OCI-LY7 (cell line): ENCODE data around the gene SERPINI1. TPM values are rescaled to one million over a fixed set of nuclear protein-coding genes. Genes with fewer than 3 reads are reported as not detected.

Experiments used
- BruUV-seq: library from RNA; stranded (reverse); fragments of 400-500 nt; replicated peaks from 2 replicates; lab custom pipeline; 2021; lab: Mats Ljungman, UMichigan
- CTCF ChIA-PET: fragments of 300-600 bp; sonication (Branson Sonifier 250); formaldehyde crosslinking; loops from one replicate; lab custom pipeline; 2022; ENCODE audit warnings: antibody characterized with exemption; ENCODE audit not compliant: unreplicated experiment; lab: Charles Lee
- POLR2A ChIA-PET: fragments of 300-600 bp; sonication (Branson Sonifier 250); formaldehyde crosslinking; loops from one replicate; lab custom pipeline; 2022; ENCODE audit warnings: antibody characterized with exemption; lab: Charles Lee
- DNase-seq: peaks from one replicate; pipeline ENCODE4 v3.0.0-alpha.2; 2015; ENCODE audit warnings: low spot score
- H2AFZ ChIP-seq: fragments of 200-600 bp; sonication (generic), shearing (Covaris generic); 2 replicates; pipeline ENCODE4 v1.6.1; 2014; ENCODE audit warnings: mild to moderate bottlenecking, antibody characterized with exemption, low read length, moderate library complexity
- H3K27ac ChIP-seq: fragments of 200-600 bp; sonication (generic); 2 replicates; pipeline ENCODE4 v1.5.1; 2014; ENCODE audit warnings: mixed run types, low read depth, mild to moderate bottlenecking, moderate library complexity, low read length, inconsistent platforms; ENCODE audit not compliant: poor library complexity, severe bottlenecking
- H3K36me3 ChIP-seq: fragments of 200-600 bp; sonication (generic); 2 replicates; pipeline ENCODE4 v1.6.1; 2014; ENCODE audit warnings: mild to moderate bottlenecking, antibody characterized with exemption, low read length, moderate library complexity, mixed read lengths; ENCODE audit not compliant: insufficient read depth
- H3K4me1 ChIP-seq: fragments of 200-600 bp; sonication (generic); 2 replicates; pipeline ENCODE4 v1.5.1; 2014; ENCODE audit warnings: mild to moderate bottlenecking, low read length; ENCODE audit not compliant: insufficient read depth, poor library complexity, severe bottlenecking
- H3K4me2 ChIP-seq: fragments of 200-600 bp; sonication (generic); 2 replicates; pipeline ENCODE4 v1.6.1; 2014; ENCODE audit warnings: mild to moderate bottlenecking, low read length
- H3K4me3 ChIP-seq: fragments of 200-600 bp; sonication (generic); 2 replicates; pipeline ENCODE4 v1.5.1; 2014; ENCODE audit warnings: mild to moderate bottlenecking, low read depth, low read length; ENCODE audit not compliant: poor library complexity, severe bottlenecking
- H3K79me2 ChIP-seq: fragments of 200-600 bp; sonication (generic); 2 replicates; pipeline ENCODE4 v1.6.1; 2016; ENCODE audit warnings: low read depth, mild to moderate bottlenecking, low read length, moderate library complexity, mixed read lengths; ENCODE audit not compliant: insufficient read depth
- H3K9me2 ChIP-seq: fragments of 200-600 bp; sonication (generic); 2 replicates; pipeline ENCODE4 v1.6.1; 2016; ENCODE audit warnings: mild to moderate bottlenecking, low read length, mixed read lengths; ENCODE audit not compliant: insufficient read depth
- H3K9me3 ChIP-seq: fragments of 200-600 bp; sonication (generic); 2 replicates; pipeline ENCODE4 v1.6.1; 2014; ENCODE audit warnings: mild to moderate bottlenecking, mixed run types, low read length, mixed read lengths
- H4K20me1 ChIP-seq: fragments of 200-600 bp; sonication (generic); 2 replicates; pipeline ENCODE4 v1.6.1; 2014; ENCODE audit warnings: mild to moderate bottlenecking, antibody characterized with exemption, low read length, moderate library complexity, mixed read lengths; ENCODE audit not compliant: insufficient read depth
- CTCF ChIP-seq: fragments of 200-600 bp; sonication (generic); conservative IDR thresholded peaks from 2 replicates; pipeline ENCODE4 v1.5.1; 2014; ENCODE audit warnings: mild to moderate bottlenecking, antibody characterized with exemption, low read length, moderate library complexity, mixed read lengths
- EZH2phosphoT487 ChIP-seq: fragments of 200-600 bp; sonication (generic); IDR thresholded peaks from 2 replicates; pipeline ENCODE4 v1.6.1; 2018; ENCODE audit warnings: low read depth, borderline replicate concordance, mild to moderate bottlenecking, mixed run types, antibody characterized with exemption, low read length, moderate library complexity, mixed read lengths
- intact Hi-C: fragments of 100-400 bp; cut with micrococcal nuclease; formaldehyde crosslinking; loops from one replicate; pipeline ENCODE4 v1.10.0; 2022; ENCODE audit not compliant: unreplicated experiment
- total RNA-seq, 2 experiments: library from RNA; depleted of rRNA in 1 of 2; stranded (reverse); fragments of >200 nt in 1 of 2; shearing (Covaris generic) in 1 of 2; gene quantifications; 2 replicates each; pipeline ENCODE4 v1.2.3, GENCODE V29; 2014 to 2022

SERPINI1 gene
- total RNA-seq, 2 experiments from 2014 or later, result 9.0 to 12.9 TPM

DNA sequence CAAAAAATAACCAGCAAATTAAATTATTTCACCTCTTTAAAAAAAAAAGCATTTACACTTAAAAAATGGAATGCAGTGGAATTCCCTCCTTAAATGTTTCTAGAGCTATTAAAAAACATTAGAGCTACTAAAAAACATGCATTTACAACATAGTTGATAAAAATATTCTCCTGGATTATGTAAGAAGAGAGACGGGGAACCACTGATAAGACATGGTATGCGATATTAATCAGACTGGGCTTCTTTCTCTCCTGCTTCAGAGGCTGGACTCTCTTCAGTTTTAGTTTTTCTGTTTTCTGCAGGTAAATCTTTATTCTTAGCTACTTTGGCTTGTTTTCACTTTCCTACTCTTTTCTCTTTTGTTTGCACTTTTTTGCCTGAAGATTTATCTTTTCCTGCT lies 41.4 kb upstream of the SERPINI1 start:
- no peak overlapping the region for H3K4me2 ChIP-seq
- H3K9me2 ChIP-seq, result no peaks in the 10 kb centered on the region
- intact Hi-C loops, result no loop called here
- peaks cover 100% of the 10 kb centered on the region for H3K36me3 ChIP-seq
- H3K79me2 ChIP-seq, result 0 out of 2 replicates have a peak, but pooled peaks cover 3% of the 10 kb centered on the region
- DNase-seq, result no peak
- H4K20me1 ChIP-seq, result no peaks in the 10 kb centered on the region
- no peak overlapping the region for H3K4me3 ChIP-seq
- peaks cover 16% of the 10 kb centered on the region for H3K4me1 ChIP-seq
- POLR2A ChIA-PET, result interaction anchor here (0.6 to 2.5 kb wide), 4 partner anchors 10 to 627 kb away, joined by 3 to 12 read pairs (median 4); no protein-coding TSS in a partner anchor
- no peaks in the 10 kb centered on the region for H3K9me3 ChIP-seq
- CTCF ChIA-PET, result interaction anchor here (0.9 kb wide), 1 partner anchor 9 kb away, joined by 3 read pairs; no protein-coding TSS in a partner anchor
- no TSS peak for BruUV-seq
- TF ChIP-seq EZH2phosphoT487 (no peak), CTCF (no peak)
- H3K27ac ChIP-seq, result no peak overlapping the region
- H2AFZ ChIP-seq, result no peak overlapping the region

DNA sequence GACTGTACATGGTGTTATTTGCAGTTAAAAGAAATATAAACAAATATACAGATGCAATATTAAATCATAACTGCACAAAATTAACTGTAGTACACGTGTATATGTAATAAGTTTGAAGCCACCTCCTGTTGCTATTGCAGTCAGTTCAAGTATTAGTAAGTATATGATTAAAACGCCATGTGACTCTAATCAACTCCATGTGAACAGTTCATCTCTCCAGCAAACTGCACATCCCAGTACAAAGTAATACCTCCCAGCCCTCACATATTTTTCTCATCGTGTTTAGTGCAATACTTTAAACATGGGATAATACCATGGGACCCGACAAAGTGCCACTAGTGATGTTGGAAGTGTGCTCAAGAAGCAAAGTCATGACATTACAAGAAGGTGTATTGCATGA lies 35.5 kb upstream of the SERPINI1 start:
- Histone ChIP-seq H3K27ac (no peak overlapping the region), H3K79me2 (peaks cover 9% of the 10 kb centered on the region; the same call in 1 of the 2 replicates), H3K4me2 (no peak overlapping the region), H3K4me1 (no peaks in the 10 kb centered on the region), H4K20me1 (no peaks in the 10 kb centered on the region), H3K36me3 (peaks cover 91% of the 10 kb centered on the region), H3K9me2 (no peaks in the 10 kb centered on the region), H2AFZ (no peak overlapping the region), H3K4me3 (no peak overlapping the region), H3K9me3 (no peaks in the 10 kb centered on the region)
- intact Hi-C loops, result no loop called here
- TF ChIP-seq EZH2phosphoT487 (no peak), CTCF (no peak)
- DNase-seq, result no peak
- no TSS peak for BruUV-seq
- POLR2A ChIA-PET, result no interaction called here
- CTCF ChIA-PET, result no interaction called here

DNA sequence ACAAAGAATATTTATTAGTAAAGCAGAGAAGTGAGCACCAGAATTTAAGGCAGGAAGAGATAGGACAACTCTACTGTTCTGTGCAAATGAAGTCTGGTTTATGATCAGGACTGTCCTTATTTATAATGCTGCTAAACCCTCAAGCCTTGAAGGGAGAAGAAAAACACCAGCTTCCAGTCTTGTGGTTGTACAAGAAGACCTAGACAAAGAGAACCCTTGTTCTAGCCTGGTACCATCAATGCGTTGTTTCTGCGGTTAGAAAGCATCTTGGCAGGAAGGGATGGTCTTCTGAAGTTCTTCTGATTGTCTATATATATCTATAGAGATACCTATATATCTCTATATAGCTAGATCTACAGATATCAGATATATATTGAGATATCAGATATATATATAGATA lies 34.6 kb upstream of the SERPINI1 start:
- Histone ChIP-seq H3K9me3 (no peaks in the 10 kb centered on the region), H4K20me1 (no peaks in the 10 kb centered on the region), H3K36me3 (peaks cover 91% of the 10 kb centered on the region), H3K4me1 (no peaks in the 10 kb centered on the region), H3K79me2 (peaks cover 15% of the 10 kb centered on the region; the same call in 1 of the 2 replicates), H3K4me2 (no peak overlapping the region), H2AFZ (no peak overlapping the region), H3K9me2 (no peaks in the 10 kb centered on the region), H3K27ac (no peak overlapping the region), H3K4me3 (no peak overlapping the region)
- DNase-seq, result no peak
- POLR2A ChIA-PET, result interaction anchor here (0.5 to 2.1 kb wide), 2 partner anchors 11 to 25 kb away, joined by 3 to 7 read pairs; no protein-coding TSS in a partner anchor
- no TSS peak for BruUV-seq
- CTCF ChIA-PET, result no interaction called here
- no peak for TF ChIP-seq EZH2phosphoT487
- no peak for TF ChIP-seq CTCF
- intact Hi-C loops, result no loop called here
